Caco-2 (cell line): Measurements from ENCODE around the gene FNTB. TPM values are rescaled to one million over a fixed set of nuclear protein-coding genes. Genes with fewer than 3 reads are reported as not detected.
"Not testable (repeated sequence)": the region's sequence is repeated elsewhere in the genome, so short reads cannot be mapped to it uniquely, and the experiment has no call there.

Experiments used
- BruUV-seq: library from RNA; stranded (reverse); fragments of 400-500 nt; replicated peaks from 2 replicates; lab custom pipeline; 2021; lab: Mats Ljungman, UMichigan
- CTCF ChIA-PET: fragments of 300-600 bp; sonication (Branson Sonifier 250); formaldehyde crosslinking; loops from one replicate; lab custom pipeline; 2022; ENCODE audit warnings: antibody characterized with exemption; lab: Charles Lee
- POLR2A ChIA-PET: fragments of 300-600 bp; sonication (Branson Sonifier 250); formaldehyde crosslinking; loops from one replicate; lab custom pipeline; 2022; ENCODE audit warnings: antibody characterized with exemption; lab: Charles Lee
- DNase-seq, 2 experiments: peaks; one replicate each; pipeline versions ENCODE4 v3.0.0 to v3.0.0-alpha.2; 2020 to 2022
- H3K27me3 ChIP-seq: replicated peaks from 2 replicates; pipeline ENCODE4 v1.6.0; 2011; ENCODE audit warnings: low read length; ENCODE audit not compliant: control insufficient read depth, insufficient read depth
- H3K36me3 ChIP-seq: 2 replicates; pipeline ENCODE4 v1.5.1; 2011; ENCODE audit warnings: low read length; ENCODE audit not compliant: control insufficient read depth, insufficient read depth
- H3K4me1 ChIP-seq: fragments of 250-450 bp; sonication (Bioruptor Pico); 2 replicates; pipeline ENCODE4 v1.5.1; 2020; ENCODE audit warnings: mild to moderate bottlenecking
- H3K4me3 ChIP-seq: 2 replicates; pipeline ENCODE4 v1.5.1; 2011; ENCODE audit warnings: low read depth, mild to moderate bottlenecking, control low read depth, low read length
- H3K9me3 ChIP-seq: fragments of 250-450 bp; sonication (Bioruptor Pico); 2 replicates; pipeline ENCODE4 v1.5.1; 2020; ENCODE audit warnings: mild to moderate bottlenecking, moderate library complexity
- H3K27ac Mint-ChIP-seq: one replicate; pipeline ENCODE4 v1.8.0; 2022; ENCODE audit warnings: mixed read lengths; ENCODE audit not compliant: unreplicated experiment
- H3K27me3 Mint-ChIP-seq: one replicate; pipeline ENCODE4 v1.8.0; 2022; ENCODE audit warnings: mixed read lengths; ENCODE audit not compliant: insufficient read depth, unreplicated experiment
- H3K36me3 Mint-ChIP-seq: one replicate; pipeline ENCODE4 v1.8.0; 2022; ENCODE audit warnings: mild to moderate bottlenecking, mixed read lengths; ENCODE audit not compliant: insufficient read depth, unreplicated experiment
- H3K4me1 Mint-ChIP-seq: one replicate; pipeline ENCODE4 v1.8.0; 2022; ENCODE audit warnings: low read depth, mixed read lengths; ENCODE audit not compliant: unreplicated experiment
- H3K4me3 Mint-ChIP-seq: one replicate; pipeline ENCODE4 v1.8.0; 2022; ENCODE audit warnings: mild to moderate bottlenecking, moderate library complexity, mixed read lengths; ENCODE audit not compliant: unreplicated experiment
- H3K9me3 Mint-ChIP-seq: one replicate; pipeline ENCODE4 v1.8.0; 2022; ENCODE audit warnings: mixed read lengths; ENCODE audit not compliant: unreplicated experiment
- CTCF ChIP-seq, 2 experiments: fragments of 200-600 bp in 1 of 2; IDR thresholded peaks; 1 replicate in 1 of 2; 2 replicates in 1 of 2; pipeline versions ENCODE4 v1.5.1 to v1.8.0; 2011 to 2022; ENCODE audit warnings: antibody characterized with exemption in 1 of 2, control low read depth in 1 of 2, inconsistent platforms in 1 of 2, low read depth in 1 of 2, low read length in 1 of 2, mild to moderate bottlenecking in 1 of 2, moderate library complexity in 1 of 2; ENCODE audit not compliant: insufficient read depth in 1 of 2, severe bottlenecking in 1 of 2, unreplicated experiment in 1 of 2
- intact Hi-C: fragments of 100-400 bp; cut with micrococcal nuclease; formaldehyde crosslinking; loops from one replicate; pipeline ENCODE4 v1.10.0; 2022; ENCODE audit not compliant: unreplicated experiment
- total RNA-seq: library from RNA; stranded (reverse); gene quantifications from 2 replicates; pipeline ENCODE4 v1.2.3, GENCODE V29; 2022

FNTB gene
- total RNA-seq, 1 experiment from 2014 or later, result 21.2 TPM

GRCh38 chr14:65028937-65029336 lies 42.2 kb downstream of the FNTB start:
- Mint-ChIP-seq H3K36me3 (peaks cover 13% of the 10 kb centered on the region), H3K4me3 (no peak overlapping the region)
- DNase-seq, result no peak

GRCh38 chr14:65031321-65031720 lies 44.6 kb downstream of the FNTB start:
- H3K9me3 ChIP-seq, H3K36me3 ChIP-seq, intact Hi-C loops, H3K27me3 Mint-ChIP-seq, H3K27ac Mint-ChIP-seq, H3K4me3 Mint-ChIP-seq, H3K4me3 ChIP-seq, H3K27me3 ChIP-seq, DNase-seq, POLR2A ChIA-PET, BruUV-seq, H3K9me3 Mint-ChIP-seq, CTCF ChIA-PET: not testable (repeated sequence)
- Mint-ChIP-seq H3K4me1 (peaks cover 27% of the 10 kb centered on the region), H3K36me3 (peaks cover 18% of the 10 kb centered on the region)
- peaks cover 15% of the 10 kb centered on the region for H3K4me1 ChIP-seq

More at GRCh38 chr14:65028937-65029336, 42.2 kb downstream of the FNTB start:
- CTCF ChIA-PET, result interaction anchor here (2.5 kb wide), 1 partner anchor 9 kb away, joined by 15 read pairs; no protein-coding TSS in a partner anchor
- TF ChIP-seq CTCF (IDR thresholded peaks at IDR 0.05; ENCODE audit: insufficient read depth in 1 of 2, low read depth in 1 of 2, low read length in 1 of 2, severe bottlenecking in 1 of 2, unreplicated experiment in 1 of 2), result no peak
- Histone ChIP-seq H3K36me3 (no peaks in the 10 kb centered on the region), H3K27me3 (no peaks in the 10 kb centered on the region), H3K4me1 (peaks cover 15% of the 10 kb centered on the region), H3K4me3 (no peak overlapping the region), H3K9me3 (no peaks in the 10 kb centered on the region)
- Mint-ChIP-seq H3K27me3 (no peaks in the 10 kb centered on the region), H3K9me3 (no peaks in the 10 kb centered on the region), H3K4me1 (peaks cover 27% of the 10 kb centered on the region), H3K27ac (peak overlapping the region; percentile 2)
- intact Hi-C loops, result no loop called here
- BruUV-seq, result no TSS peak
- POLR2A ChIA-PET, result no interaction called here

- Mint-ChIP-seq H3K9me3 (no peaks in the 10 kb centered on the region), H3K27me3 (no peaks in the 10 kb centered on the region), H3K4me3 (no peak overlapping the region), H3K36me3 (peaks cover 18% of the 10 kb centered on the region), H3K4me1 (peaks cover 18% of the 10 kb centered on the region), H3K27ac (no peak overlapping the region)
- Histone ChIP-seq H3K27me3 (no peaks in the 10 kb centered on the region), H3K9me3 (no peaks in the 10 kb centered on the region), H3K4me3 (no peak overlapping the region), H3K36me3 (no peaks in the 10 kb centered on the region), H3K4me1 (peaks cover 15% of the 10 kb centered on the region)
- intact Hi-C loops, result no loop called here
- CTCF ChIA-PET, result interaction anchor here (0.7 kb wide), 1 partner anchor 12 kb away, joined by 5 read pairs; no protein-coding TSS in a partner anchor
- TF ChIP-seq CTCF (IDR thresholded peaks at IDR 0.05; ENCODE audit: insufficient read depth in 1 of 2, low read depth in 1 of 2, low read length in 1 of 2, severe bottlenecking in 1 of 2, unreplicated experiment in 1 of 2), result no peak
- POLR2A ChIA-PET, result no interaction called here
- no peak for DNase-seq
- no TSS peak for BruUV-seq
Observed at GRCh38 chr14:65032319-65032718, 45.6 kb downstream of the FNTB start.
